CD4-positive, alpha-beta T cell treated with Interleukin-4 for 1 hour (primary cell): ENCODE data around the gene RPL10A.
"Not testable (repeated sequence)": the region's sequence is repeated elsewhere in the genome, so short reads cannot be mapped to it uniquely, and the experiment has no call there.

Experiments
- DNase-seq, 2 donors: peaks; one replicate each; pipeline ENCODE4 v3.0.0-alpha.2; 2020 to 2022

Gene RPL10A

GRCh38 chr6:35515939-35516338 lies 47.7 kb downstream of the RPL10A start:
- DNase-seq: not testable (repeated sequence)

- DNase-seq: no peak
Measured at GRCh38 chr6:35516712-35517111, 48.5 kb downstream of the RPL10A start.

GRCh38 chr6:35517978-35518377 lies 49.8 kb downstream of the RPL10A start:
- not testable (repeated sequence) for DNase-seq

GRCh38 chr6:35518566-35519312 lies 50.5 kb downstream of the RPL10A start:
- DNase-seq: no peak

- DNase-seq: no peak
Measured at GRCh38 chr6:35519313-35520015, 51.3 kb downstream of the RPL10A start.
